Endothelial cell (in vitro differentiated cells): ENCODE measurements around the gene FAM89B. TPM values are rescaled to one million over a fixed set of nuclear protein-coding genes. Genes with fewer than 3 reads are reported as not detected.

Experiments used
- DNase-seq: peaks from one replicate; pipeline ENCODE4 v3.0.0; 2021; ENCODE audit warnings: low spot score
- H3K27ac Mint-ChIP-seq: one replicate; pipeline ENCODE4 v1.8.0; 2021; ENCODE audit warnings: mixed read lengths, inconsistent platforms; ENCODE audit not compliant: unreplicated experiment
- H3K27me3 Mint-ChIP-seq: one replicate; pipeline ENCODE4 v1.8.0; 2021; ENCODE audit warnings: mild to moderate bottlenecking, moderate library complexity, mixed read lengths, inconsistent platforms; ENCODE audit not compliant: unreplicated experiment
- H3K36me3 Mint-ChIP-seq: one replicate; pipeline ENCODE4 v1.8.0; 2021; ENCODE audit warnings: mild to moderate bottlenecking, low read depth, mixed read lengths, inconsistent platforms; ENCODE audit not compliant: unreplicated experiment
- H3K4me1 Mint-ChIP-seq: one replicate; pipeline ENCODE4 v1.8.0; 2021; ENCODE audit warnings: mild to moderate bottlenecking, mixed read lengths, inconsistent platforms; ENCODE audit not compliant: unreplicated experiment
- H3K4me3 Mint-ChIP-seq: one replicate; pipeline ENCODE4 v1.8.0; 2021; ENCODE audit warnings: mild to moderate bottlenecking, mixed read lengths, inconsistent platforms; ENCODE audit not compliant: unreplicated experiment
- H3K9me3 Mint-ChIP-seq: one replicate; pipeline ENCODE4 v1.8.0; 2021; ENCODE audit warnings: mixed read lengths, inconsistent platforms; ENCODE audit not compliant: unreplicated experiment
- CTCF ChIP-seq: fragments of 200-600 bp; sonication (generic); IDR thresholded peaks from one replicate; pipeline ENCODE4 v1.5.0; 2021; ENCODE audit warnings: antibody characterized with exemption; ENCODE audit not compliant: unreplicated experiment
- total RNA-seq: library from RNA; stranded (reverse); fragmentation: NEBNext Ultra II Directional; extraction: Animal tissue kit (Norgen Biotek cat#: 25700); gene quantifications from one replicate; pipeline ENCODE4 v1.2.1, GENCODE V29; 2021; ENCODE audit not compliant: unreplicated experiment

The FAM89B gene
- total RNA-seq, 1 donor from 2014 or later: 44.7 TPM

- no peak for DNase-seq
- peaks cover 9% of the 10 kb centered on the region for H3K36me3 Mint-ChIP-seq
- no peak overlapping the region for H3K27ac Mint-ChIP-seq
- peaks cover 4% of the 10 kb centered on the region for H3K4me1 Mint-ChIP-seq
- H3K27me3 Mint-ChIP-seq: peaks cover 50% of the 10 kb centered on the region
- no peak for TF ChIP-seq CTCF
- no peak overlapping the region for H3K4me3 Mint-ChIP-seq
- H3K9me3 Mint-ChIP-seq: no peaks in the 10 kb centered on the region
Observed at GRCh38 chr11:65581928-65582327, 9.6 kb downstream of the FAM89B start.

GRCh38 chr11:65583589-65583988 lies 11.3 kb downstream of the FAM89B start:
- H3K9me3 Mint-ChIP-seq: no peaks in the 10 kb centered on the region
- H3K27me3 Mint-ChIP-seq: peaks cover 43% of the 10 kb centered on the region
- DNase-seq: no peak
- no peak overlapping the region for H3K4me3 Mint-ChIP-seq
- no peak for TF ChIP-seq CTCF
- H3K36me3 Mint-ChIP-seq: peaks cover 9% of the 10 kb centered on the region
- peaks cover 4% of the 10 kb centered on the region for H3K4me1 Mint-ChIP-seq
- no peak overlapping the region for H3K27ac Mint-ChIP-seq

- TF ChIP-seq CTCF: no peak
- Mint-ChIP-seq H3K4me3 (no peak overlapping the region), H3K27me3 (peaks cover 42% of the 10 kb centered on the region), H3K4me1 (peaks cover 4% of the 10 kb centered on the region), H3K27ac (no peak overlapping the region), H3K36me3 (peaks cover 9% of the 10 kb centered on the region), H3K9me3 (no peaks in the 10 kb centered on the region)
- DNase-seq: no peak
Observed at GRCh38 chr11:65584106-65584505, 11.8 kb downstream of the FAM89B start.

- H3K4me1 Mint-ChIP-seq: peaks cover 4% of the 10 kb centered on the region
- H3K9me3 Mint-ChIP-seq: no peaks in the 10 kb centered on the region
- no peak for TF ChIP-seq CTCF
- H3K27me3 Mint-ChIP-seq: peaks cover 39% of the 10 kb centered on the region
- DNase-seq: no peak
- no peak overlapping the region for H3K4me3 Mint-ChIP-seq
- H3K27ac Mint-ChIP-seq: no peak overlapping the region
- peaks cover 9% of the 10 kb centered on the region for H3K36me3 Mint-ChIP-seq
Observed at GRCh38 chr11:65584723-65585171, 12.4 kb downstream of the FAM89B start.

- Mint-ChIP-seq H3K36me3 (peaks cover 11% of the 10 kb centered on the region), H3K4me1 (peaks cover 4% of the 10 kb centered on the region), H3K4me3 (peak overlapping the region; percentile 47), H3K27ac (no peak overlapping the region), H3K9me3 (no peaks in the 10 kb centered on the region), H3K27me3 (peaks cover 43% of the 10 kb centered on the region)
- no peak for DNase-seq
- TF ChIP-seq CTCF: no peak
Observed at GRCh38 chr11:65585396-65586246, 13.3 kb downstream of the FAM89B start.
